Left ventricle myocardium inferior (tissue), 1 donor: ENCODE results near the gene CTNNA2. TPM values are rescaled to one million over a fixed set of nuclear protein-coding genes. Genes with fewer than 3 reads are reported as not detected.

Experiments
- DNase-seq: peaks from one replicate; pipeline ENCODE4 v3.0.0-alpha.2; 2020
- H3K27ac ChIP-seq: fragments of 200-600 bp; replicated peaks from 2 replicates; pipeline ENCODE4 v1.8.0; 2021
- H3K27me3 ChIP-seq: fragments of 200-600 bp; 2 replicates; pipeline ENCODE4 v1.8.0; 2021; ENCODE audit warnings: low read depth
- H3K36me3 ChIP-seq: fragments of 200-600 bp; 2 replicates; pipeline ENCODE4 v1.8.0; 2021
- H3K4me1 ChIP-seq: fragments of 200-600 bp; 2 replicates; pipeline ENCODE4 v1.8.0; 2021
- H3K4me3 ChIP-seq: fragments of 200-600 bp; 2 replicates; pipeline ENCODE4 v1.8.0; 2021; ENCODE audit warnings: mild to moderate bottlenecking, moderate library complexity
- H3K9me3 ChIP-seq: fragments of 200-600 bp; replicated peaks from 2 replicates; pipeline ENCODE4 v1.8.0; 2021
- intact Hi-C: fragments of 100-400 bp; cut with micrococcal nuclease; formaldehyde crosslinking; loops from one replicate; pipeline ENCODE4 v1.11.0; 2022
- total RNA-seq: library from RNA; stranded (reverse); fragmentation: NEBNext Ultra II Directional; extraction: Animal tissue kit (Norgen Biotek cat#: 25700); gene quantifications from one replicate; pipeline ENCODE4 v1.2.1, GENCODE V29; 2021
- TF ChIP-seq, protein P1 (sequence below): fragments of 200-600 bp; IDR thresholded peaks from 2 replicates; pipeline ENCODE4 v1.8.0; 2021; ENCODE audit warnings: antibody characterized with exemption, mild to moderate bottlenecking, borderline replicate concordance
- donor health status: DM: no; HTN: yes; CAD: no; lungs with severe emphysema.

The CTNNA2 gene
- total RNA-seq, 1 donor from 2014 or later, result not detected

DNA sequence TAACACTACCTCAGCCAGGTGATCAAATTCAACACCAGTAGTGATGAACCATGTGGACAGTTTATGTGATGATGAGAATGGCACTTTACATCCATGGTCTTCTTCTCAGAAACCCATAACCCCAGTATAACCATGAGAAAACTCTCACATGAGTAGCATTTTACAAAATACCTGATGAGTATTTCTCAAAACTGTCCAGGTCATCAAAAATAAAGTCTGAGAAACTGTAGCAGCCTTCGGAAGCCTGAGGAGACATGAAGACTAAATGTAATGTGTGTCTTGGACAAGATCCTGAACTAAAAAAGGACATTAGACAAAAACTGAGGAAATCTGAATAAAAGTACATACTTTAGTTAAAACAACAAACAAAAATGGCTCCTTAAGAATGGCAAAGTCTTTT lies 108.9 kb downstream of the CTNNA2 start:
- Histone ChIP-seq H3K27me3 (no peaks in the 10 kb centered on the region), H3K27ac (no peak overlapping the region), H3K4me3 (no peak overlapping the region), H3K9me3 (no peaks in the 10 kb centered on the region), H3K4me1 (no peaks in the 10 kb centered on the region), H3K36me3 (no peaks in the 10 kb centered on the region)
- TF ChIP-seq, protein P1, sequence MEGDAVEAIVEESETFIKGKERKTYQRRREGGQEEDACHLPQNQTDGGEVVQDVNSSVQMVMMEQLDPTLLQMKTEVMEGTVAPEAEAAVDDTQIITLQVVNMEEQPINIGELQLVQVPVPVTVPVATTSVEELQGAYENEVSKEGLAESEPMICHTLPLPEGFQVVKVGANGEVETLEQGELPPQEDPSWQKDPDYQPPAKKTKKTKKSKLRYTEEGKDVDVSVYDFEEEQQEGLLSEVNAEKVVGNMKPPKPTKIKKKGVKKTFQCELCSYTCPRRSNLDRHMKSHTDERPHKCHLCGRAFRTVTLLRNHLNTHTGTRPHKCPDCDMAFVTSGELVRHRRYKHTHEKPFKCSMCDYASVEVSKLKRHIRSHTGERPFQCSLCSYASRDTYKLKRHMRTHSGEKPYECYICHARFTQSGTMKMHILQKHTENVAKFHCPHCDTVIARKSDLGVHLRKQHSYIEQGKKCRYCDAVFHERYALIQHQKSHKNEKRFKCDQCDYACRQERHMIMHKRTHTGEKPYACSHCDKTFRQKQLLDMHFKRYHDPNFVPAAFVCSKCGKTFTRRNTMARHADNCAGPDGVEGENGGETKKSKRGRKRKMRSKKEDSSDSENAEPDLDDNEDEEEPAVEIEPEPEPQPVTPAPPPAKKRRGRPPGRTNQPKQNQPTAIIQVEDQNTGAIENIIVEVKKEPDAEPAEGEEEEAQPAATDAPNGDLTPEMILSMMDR, result no peak
- intact Hi-C loops, result no loop called here
- DNase-seq, result no peak

DNA sequence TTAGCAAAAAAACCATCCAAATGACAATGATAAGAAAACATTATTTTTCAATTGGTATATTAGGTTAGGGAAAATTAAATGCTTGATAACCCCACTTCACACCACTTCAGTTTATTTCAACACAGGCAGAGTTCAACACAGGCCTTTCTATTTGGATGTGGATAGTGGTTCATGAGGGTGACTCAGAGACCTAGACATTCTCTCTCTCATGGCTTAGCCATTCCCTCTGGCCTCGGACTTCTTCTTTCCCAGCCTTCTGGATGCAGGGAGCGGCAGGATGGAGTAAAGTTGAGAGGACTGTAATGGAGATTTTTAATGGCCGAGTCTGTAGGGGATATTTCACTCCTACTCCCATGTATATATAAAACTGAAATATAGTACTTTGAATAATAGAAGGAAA lies 109.7 kb downstream of the CTNNA2 start:
- H3K4me1 ChIP-seq, result no peaks in the 10 kb centered on the region
- H3K9me3 ChIP-seq, result no peaks in the 10 kb centered on the region
- no peak overlapping the region for H3K4me3 ChIP-seq
- no peak for DNase-seq
- intact Hi-C loops, result no loop called here
- no peaks in the 10 kb centered on the region for H3K36me3 ChIP-seq
- H3K27me3 ChIP-seq, result no peaks in the 10 kb centered on the region
- H3K27ac ChIP-seq, result no peak overlapping the region
- TF ChIP-seq, protein P1, result no peak

DNA sequence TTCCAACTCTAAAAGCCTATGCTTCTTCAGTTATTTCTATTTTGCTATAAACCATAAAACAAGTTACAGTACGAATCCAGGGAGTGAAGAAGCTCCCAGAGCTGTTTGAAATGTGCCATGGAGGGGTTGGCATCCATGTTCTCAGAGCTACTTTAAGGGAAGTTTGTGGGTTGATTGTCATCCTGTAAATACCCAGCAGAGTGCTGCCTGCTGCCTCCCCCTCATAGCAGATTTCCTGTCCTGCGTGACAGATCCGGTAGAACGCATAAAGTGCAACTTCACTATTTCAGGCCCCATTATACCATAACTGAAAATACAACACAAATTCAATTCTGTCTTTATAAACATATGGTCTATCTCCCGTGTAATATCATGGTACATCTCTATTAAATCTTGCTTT lies 114.4 kb downstream of the CTNNA2 start:
- DNase-seq, result no peak
- Histone ChIP-seq H3K36me3 (no peaks in the 10 kb centered on the region), H3K4me1 (no peaks in the 10 kb centered on the region), H3K27ac (no peak overlapping the region), H3K4me3 (no peak overlapping the region), H3K27me3 (no peaks in the 10 kb centered on the region), H3K9me3 (no peaks in the 10 kb centered on the region)
- intact Hi-C loops, result no loop called here
- TF ChIP-seq, protein P1, result no peak

DNA sequence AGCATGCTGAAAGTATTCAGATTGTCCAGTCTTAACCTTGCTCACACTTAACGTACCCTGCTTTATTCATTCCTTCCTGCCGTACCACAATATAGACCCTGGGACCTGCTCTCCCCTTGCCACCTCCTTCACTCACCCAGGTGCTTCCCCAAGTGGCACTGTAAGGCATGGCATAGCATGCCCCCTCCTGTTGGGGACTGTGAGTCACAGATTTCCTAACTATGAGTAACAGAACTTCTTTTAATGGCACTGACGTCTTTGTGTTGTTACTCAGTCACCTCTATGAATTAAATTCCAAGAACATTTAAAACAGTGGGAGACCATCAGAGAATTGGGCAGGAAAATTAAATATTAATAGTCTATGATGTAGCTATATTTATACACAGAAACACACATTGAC lies 117.2 kb downstream of the CTNNA2 start:
- Histone ChIP-seq H3K27ac (no peak overlapping the region), H3K4me1 (no peaks in the 10 kb centered on the region), H3K4me3 (no peak overlapping the region), H3K27me3 (no peaks in the 10 kb centered on the region), H3K9me3 (peaks cover 4% of the 10 kb centered on the region), H3K36me3 (no peaks in the 10 kb centered on the region)
- intact Hi-C loops, result no loop called here
- no peak for DNase-seq
- TF ChIP-seq, protein P1, result no peak

DNA sequence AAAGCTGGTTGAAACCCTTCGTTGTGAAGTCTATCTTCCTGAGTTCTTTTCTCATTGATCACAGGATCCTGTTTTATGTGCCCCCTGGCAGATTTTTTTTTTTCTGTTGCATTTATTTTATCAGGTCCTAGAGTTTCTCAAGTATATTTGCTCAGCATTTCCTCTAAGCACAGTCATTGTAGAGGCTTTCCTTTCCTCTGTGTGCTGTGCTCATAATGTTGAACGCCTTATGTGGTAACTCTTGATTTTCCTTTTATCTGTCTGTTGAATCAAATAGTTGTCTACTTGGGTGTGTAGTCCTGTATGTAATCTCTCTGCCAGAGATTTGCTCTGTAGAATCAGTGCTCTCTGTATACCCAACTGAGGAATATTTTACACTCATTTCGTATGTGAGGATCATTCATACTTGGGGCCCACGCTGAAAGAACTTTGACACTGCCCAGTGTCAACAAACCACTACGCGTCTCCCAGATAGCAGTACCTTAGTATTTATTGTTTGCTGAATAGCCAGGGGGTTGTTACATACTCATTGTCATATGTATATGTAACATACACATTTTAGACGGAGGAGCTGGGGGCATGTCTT lies 118.2 kb downstream of the CTNNA2 start:
- Histone ChIP-seq H3K27me3 (no peaks in the 10 kb centered on the region), H3K27ac (no peak overlapping the region)
- intact Hi-C loops, result no loop called here

More for the DNA sequence above, 118.2 kb downstream of the CTNNA2 start:
- TF ChIP-seq, protein P1, result no peak
- H3K36me3 ChIP-seq, result no peaks in the 10 kb centered on the region
- no peak for DNase-seq
- H3K9me3 ChIP-seq, result peaks cover 4% of the 10 kb centered on the region
- no peak overlapping the region for H3K4me3 ChIP-seq
- no peaks in the 10 kb centered on the region for H3K4me1 ChIP-seq
